Measurements from ENCODE around the gene CNTNAP5.

Gene CNTNAP5

GRCh38 chr2:124328397-124328796 lies 303.3 kb downstream of the CNTNAP5 start:
- DNase-seq (ENCODE audit: low read depth): no peak
- TF ChIP-seq, protein P1, sequence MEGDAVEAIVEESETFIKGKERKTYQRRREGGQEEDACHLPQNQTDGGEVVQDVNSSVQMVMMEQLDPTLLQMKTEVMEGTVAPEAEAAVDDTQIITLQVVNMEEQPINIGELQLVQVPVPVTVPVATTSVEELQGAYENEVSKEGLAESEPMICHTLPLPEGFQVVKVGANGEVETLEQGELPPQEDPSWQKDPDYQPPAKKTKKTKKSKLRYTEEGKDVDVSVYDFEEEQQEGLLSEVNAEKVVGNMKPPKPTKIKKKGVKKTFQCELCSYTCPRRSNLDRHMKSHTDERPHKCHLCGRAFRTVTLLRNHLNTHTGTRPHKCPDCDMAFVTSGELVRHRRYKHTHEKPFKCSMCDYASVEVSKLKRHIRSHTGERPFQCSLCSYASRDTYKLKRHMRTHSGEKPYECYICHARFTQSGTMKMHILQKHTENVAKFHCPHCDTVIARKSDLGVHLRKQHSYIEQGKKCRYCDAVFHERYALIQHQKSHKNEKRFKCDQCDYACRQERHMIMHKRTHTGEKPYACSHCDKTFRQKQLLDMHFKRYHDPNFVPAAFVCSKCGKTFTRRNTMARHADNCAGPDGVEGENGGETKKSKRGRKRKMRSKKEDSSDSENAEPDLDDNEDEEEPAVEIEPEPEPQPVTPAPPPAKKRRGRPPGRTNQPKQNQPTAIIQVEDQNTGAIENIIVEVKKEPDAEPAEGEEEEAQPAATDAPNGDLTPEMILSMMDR (IDR thresholded peaks at IDR 0.05; ENCODE audit: low read depth, low read length, missing control alignments): no peak
- in situ Hi-C loops (cut with HindIII; ENCODE audit: low sequenced_read_pairs): no loop called here
- no peak overlapping the region for H3K4me3 ChIP-seq (ENCODE audit: low read depth, low read length)

- TF ChIP-seq, protein P1 (IDR thresholded peaks at IDR 0.05; ENCODE audit: low read depth, low read length, missing control alignments): no peak
- H3K4me3 ChIP-seq (ENCODE audit: low read depth, low read length): no peak overlapping the region
- in situ Hi-C loops (cut with HindIII; ENCODE audit: low sequenced_read_pairs): no loop called here
- no peak for DNase-seq (ENCODE audit: low read depth)
Measured at GRCh38 chr2:124333784-124334183, 308.7 kb downstream of the CNTNAP5 start.

GRCh38 chr2:124335058-124335457 lies 310.0 kb downstream of the CNTNAP5 start:
- DNase-seq (ENCODE audit: low read depth): no peak
- in situ Hi-C loops (cut with HindIII; ENCODE audit: low sequenced_read_pairs): no loop called here
- TF ChIP-seq, protein P1 (IDR thresholded peaks at IDR 0.05; ENCODE audit: low read depth, low read length, missing control alignments): no peak
- H3K4me3 ChIP-seq (ENCODE audit: low read depth, low read length): no peak overlapping the region

- in situ Hi-C loops (cut with HindIII; ENCODE audit: low sequenced_read_pairs): no loop called here
- TF ChIP-seq, protein P1 (IDR thresholded peaks at IDR 0.05; ENCODE audit: low read depth, low read length, missing control alignments): no peak
- no peak for DNase-seq (ENCODE audit: low read depth)
- H3K4me3 ChIP-seq (ENCODE audit: low read depth, low read length): no peak overlapping the region
Measured at GRCh38 chr2:124339709-124340108, 314.6 kb downstream of the CNTNAP5 start.

GRCh38 chr2:124343827-124344498 lies 318.9 kb downstream of the CNTNAP5 start:
- no peak for DNase-seq (ENCODE audit: low read depth)
- TF ChIP-seq, protein P1 (IDR thresholded peaks at IDR 0.05; ENCODE audit: low read depth, low read length, missing control alignments): no peak
- no peak overlapping the region for H3K4me3 ChIP-seq (ENCODE audit: low read depth, low read length)
- in situ Hi-C loops (cut with HindIII; ENCODE audit: low sequenced_read_pairs): no loop called here

GRCh38 chr2:124347209-124347608 lies 322.1 kb downstream of the CNTNAP5 start:
- DNase-seq (ENCODE audit: low read depth): no peak
- in situ Hi-C loops (cut with HindIII; ENCODE audit: low sequenced_read_pairs): no loop called here
- TF ChIP-seq, protein P1 (IDR thresholded peaks at IDR 0.05; ENCODE audit: low read depth, low read length, missing control alignments): no peak
- no peak overlapping the region for H3K4me3 ChIP-seq (ENCODE audit: low read depth, low read length)
